Measurements from ENCODE around the gene DENND6A.
A peak's percentile ranks its signal among the peaks of the same experiment; 100 is the strongest.

DENND6A gene

GRCh38 chr3:57659806-57660439 is 33.0 kb downstream of the DENND6A start:
- Mint-ChIP-seq H3K4me1 (no peaks in the 10 kb centered on the region), H3K27me3 (ENCODE audit: low read depth, poor library complexity) (no peaks in the 10 kb centered on the region), H3K27ac (no peak overlapping the region), H3K4me3 (no peak overlapping the region), H3K9me3 (no peaks in the 10 kb centered on the region), H3K36me3 (ENCODE audit: low read depth) (peaks cover 53% of the 10 kb centered on the region)
- no peak for DNase-seq
- TF ChIP-seq CTCF (IDR thresholded peaks at IDR 0.05), result no peak

GRCh38 chr3:57659004-57659673 is 33.7 kb downstream of the DENND6A start:
- no peaks in the 10 kb centered on the region for H3K9me3 Mint-ChIP-seq
- H3K36me3 Mint-ChIP-seq (ENCODE audit: low read depth), result peaks cover 53% of the 10 kb centered on the region
- H3K27me3 Mint-ChIP-seq (ENCODE audit: low read depth, poor library complexity), result no peaks in the 10 kb centered on the region
- H3K4me1 Mint-ChIP-seq, result no peaks in the 10 kb centered on the region
- TF ChIP-seq CTCF (IDR thresholded peaks at IDR 0.05), result no peak
- peak overlapping the region; percentile 39 for H3K27ac Mint-ChIP-seq
- no peak overlapping the region for H3K4me3 Mint-ChIP-seq
- DNase-seq, result no peak

GRCh38 chr3:57658536-57658935 is 34.3 kb downstream of the DENND6A start:
- H3K36me3 Mint-ChIP-seq (ENCODE audit: low read depth), result peaks cover 53% of the 10 kb centered on the region
- no peaks in the 10 kb centered on the region for H3K4me1 Mint-ChIP-seq
- no peak overlapping the region for H3K27ac Mint-ChIP-seq
- no peak overlapping the region for H3K4me3 Mint-ChIP-seq
- H3K9me3 Mint-ChIP-seq, result no peaks in the 10 kb centered on the region
- no peak for DNase-seq
- no peak for TF ChIP-seq CTCF (IDR thresholded peaks at IDR 0.05)
- H3K27me3 Mint-ChIP-seq (ENCODE audit: low read depth, poor library complexity), result no peaks in the 10 kb centered on the region

- DNase-seq, result no peak
- no peak overlapping the region for H3K4me3 Mint-ChIP-seq
- no peaks in the 10 kb centered on the region for H3K27me3 Mint-ChIP-seq (ENCODE audit: low read depth, poor library complexity)
- TF ChIP-seq CTCF (IDR thresholded peaks at IDR 0.05), result no peak
- H3K36me3 Mint-ChIP-seq (ENCODE audit: low read depth), result peaks cover 80% of the 10 kb centered on the region
- H3K27ac Mint-ChIP-seq, result no peak overlapping the region
- no peaks in the 10 kb centered on the region for H3K4me1 Mint-ChIP-seq
- H3K9me3 Mint-ChIP-seq, result peaks cover 6% of the 10 kb centered on the region
Observed at GRCh38 chr3:57655727-57656126, 37.1 kb downstream of the DENND6A start.

- peaks cover 86% of the 10 kb centered on the region for H3K36me3 Mint-ChIP-seq (ENCODE audit: low read depth)
- no peak for TF ChIP-seq CTCF (IDR thresholded peaks at IDR 0.05)
- H3K4me1 Mint-ChIP-seq, result no peaks in the 10 kb centered on the region
- DNase-seq, result no peak
- no peak overlapping the region for H3K27ac Mint-ChIP-seq
- no peak overlapping the region for H3K4me3 Mint-ChIP-seq
- no peaks in the 10 kb centered on the region for H3K27me3 Mint-ChIP-seq (ENCODE audit: low read depth, poor library complexity)
- H3K9me3 Mint-ChIP-seq, result peaks cover 19% of the 10 kb centered on the region
Observed at GRCh38 chr3:57654267-57654666, 38.6 kb downstream of the DENND6A start.

- Mint-ChIP-seq H3K27ac (peak overlapping the region; percentile 34), H3K4me1 (no peaks in the 10 kb centered on the region), H3K9me3 (peaks cover 38% of the 10 kb centered on the region), H3K36me3 (ENCODE audit: low read depth) (peaks cover 94% of the 10 kb centered on the region), H3K4me3 (no peak overlapping the region), H3K27me3 (ENCODE audit: low read depth, poor library complexity) (peaks cover 2% of the 10 kb centered on the region)
- DNase-seq, result no peak
- TF ChIP-seq CTCF (IDR thresholded peaks at IDR 0.05), result no peak
Observed at GRCh38 chr3:57652203-57652602, 40.7 kb downstream of the DENND6A start.
